A673 (cell line): ENCODE results near the gene ADM.

ENCODE experiments used
- CTCF ChIP-seq: fragments of 300-800, 200-600 bp; sonication (generic); conservative IDR thresholded peaks from 2 replicates; pipeline ENCODE4 v1.5.1; 2017; ENCODE audit warnings: low read depth, mild to moderate bottlenecking, antibody characterized with exemption, low read length, moderate library complexity, mixed read lengths
- EZH2 ChIP-seq: fragments of 200-600 bp; sonication (generic); IDR thresholded peaks from 2 replicates; pipeline ENCODE4 v1.6.1; 2017; ENCODE audit warnings: borderline replicate concordance, low read depth, mild to moderate bottlenecking, mixed read lengths, antibody characterized with exemption, low read length; ENCODE audit not compliant: poor library complexity, severe bottlenecking

DNA sequence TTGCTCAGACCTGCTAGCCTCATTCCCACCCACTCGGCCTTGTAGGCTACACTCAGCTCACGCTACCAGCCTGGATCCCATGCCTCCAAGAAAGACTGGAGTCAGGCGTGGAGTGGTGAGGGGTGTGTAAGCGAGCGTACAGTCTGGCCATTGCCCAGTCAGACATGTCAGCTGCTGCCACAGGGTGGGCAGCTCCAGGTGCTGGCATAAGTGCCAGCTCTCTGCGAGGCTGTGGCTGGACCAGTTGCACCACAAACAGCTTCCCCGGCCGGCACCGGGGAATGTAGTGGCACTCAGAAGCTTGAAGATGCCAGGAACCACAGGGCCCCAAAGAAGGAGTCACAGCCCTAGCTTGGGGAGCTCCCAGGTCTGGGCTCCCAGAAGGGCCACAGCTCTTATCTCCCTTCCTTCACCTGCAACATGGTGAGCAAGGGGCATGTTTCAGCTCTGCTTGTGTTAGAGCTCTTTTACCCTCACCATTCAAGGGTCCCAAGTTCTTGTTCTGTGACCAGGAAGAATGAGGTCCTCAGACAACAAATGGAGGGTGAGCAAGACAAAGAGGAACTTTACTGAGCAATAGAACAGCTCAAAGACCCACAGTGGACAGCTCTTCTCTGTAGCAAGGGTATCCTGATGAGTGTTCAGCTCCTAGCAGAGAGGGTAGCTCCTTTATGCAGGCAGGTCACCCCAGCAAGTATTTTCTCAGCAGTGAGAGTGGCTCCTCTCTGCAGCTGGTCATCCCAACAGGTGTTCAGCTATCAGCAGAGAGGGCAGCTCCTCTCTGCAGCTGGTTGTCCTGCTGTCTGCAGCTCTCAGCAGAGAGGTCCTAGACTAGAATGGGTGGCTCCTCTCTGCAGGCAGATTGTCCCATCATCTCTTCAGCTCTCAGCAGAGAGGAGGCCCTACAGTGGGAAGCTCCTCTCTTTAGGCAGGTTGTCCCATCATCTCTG lies 16.8 kb upstream of the ADM start:
- TF ChIP-seq CTCF, result no peak
- no peak for TF ChIP-seq EZH2
